ENCODE data around the gene ADRA2B.

The ADRA2B gene

GRCh38 chr2:96131152-96131812, 14.9 kb upstream of the ADRA2B start:
- H3K4me3 ChIP-seq (ENCODE audit: low read depth in 1 of 2, low read length in 2 of 2) = no peak overlapping the region
- no peak overlapping the region for H3K27ac ChIP-seq (ENCODE audit: low read length)
- H3K9me3 ChIP-seq (ENCODE audit: control insufficient read depth in 1 of 2, low read length in 2 of 2) = no peaks in the 10 kb centered on the region
- peaks cover 3% of the 10 kb centered on the region for H3K27me3 ChIP-seq (ENCODE audit: low read depth, low read length)
- H3K36me3 ChIP-seq (ENCODE audit: control insufficient read depth in 1 of 2, insufficient read depth in 2 of 2, low read length in 2 of 2) = no peaks in the 10 kb centered on the region
- H3K4me1 ChIP-seq (ENCODE audit: control insufficient read depth in 1 of 2, insufficient read depth in 2 of 2, low read length in 2 of 2) = no peaks in the 10 kb centered on the region

GRCh38 chr2:96130483-96130882, 14.1 kb upstream of the ADRA2B start:
- no peaks in the 10 kb centered on the region for H3K36me3 ChIP-seq (ENCODE audit: control insufficient read depth in 1 of 2, insufficient read depth in 2 of 2, low read length in 2 of 2)
- H3K4me1 ChIP-seq (ENCODE audit: control insufficient read depth in 1 of 2, insufficient read depth in 2 of 2, low read length in 2 of 2) = no peaks in the 10 kb centered on the region
- H3K4me3 ChIP-seq (ENCODE audit: low read depth in 1 of 2, low read length in 2 of 2) = no peak overlapping the region
- no peaks in the 10 kb centered on the region for H3K9me3 ChIP-seq (ENCODE audit: control insufficient read depth in 1 of 2, low read length in 2 of 2)
- no peak overlapping the region for H3K27ac ChIP-seq (ENCODE audit: low read length)
- H3K27me3 ChIP-seq (ENCODE audit: low read depth, low read length) = peaks cover under 1% of the 10 kb centered on the region

- Histone ChIP-seq H3K9me3 (ENCODE audit: control insufficient read depth in 1 of 2, low read length in 2 of 2) (no peaks in the 10 kb centered on the region), H3K4me1 (ENCODE audit: control insufficient read depth in 1 of 2, insufficient read depth in 2 of 2, low read length in 2 of 2) (no peaks in the 10 kb centered on the region), H3K36me3 (ENCODE audit: control insufficient read depth in 1 of 2, insufficient read depth in 2 of 2, low read length in 2 of 2) (no peaks in the 10 kb centered on the region), H3K4me3 (ENCODE audit: low read depth in 1 of 2, low read length in 2 of 2) (no peak overlapping the region), H3K27ac (ENCODE audit: low read length) (no peak overlapping the region), H3K27me3 (ENCODE audit: low read depth, low read length) (no peaks in the 10 kb centered on the region)
Measured at GRCh38 chr2:96129528-96130120, 13.3 kb upstream of the ADRA2B start.

- Histone ChIP-seq H3K27me3 (ENCODE audit: low read depth, low read length) (no peaks in the 10 kb centered on the region), H3K27ac (ENCODE audit: low read length) (no peak overlapping the region), H3K36me3 (ENCODE audit: control insufficient read depth in 1 of 2, insufficient read depth in 2 of 2, low read length in 2 of 2) (no peaks in the 10 kb centered on the region), H3K4me1 (ENCODE audit: control insufficient read depth in 1 of 2, insufficient read depth in 2 of 2, low read length in 2 of 2) (no peaks in the 10 kb centered on the region), H3K9me3 (ENCODE audit: control insufficient read depth in 1 of 2, low read length in 2 of 2) (no peaks in the 10 kb centered on the region), H3K4me3 (ENCODE audit: low read depth in 1 of 2, low read length in 2 of 2) (no peak overlapping the region)
Measured at GRCh38 chr2:96128456-96128855, 12.1 kb upstream of the ADRA2B start.

- Histone ChIP-seq H3K4me3 (ENCODE audit: low read depth in 1 of 2, low read length in 2 of 2) (no peak overlapping the region), H3K9me3 (ENCODE audit: control insufficient read depth in 1 of 2, low read length in 2 of 2) (no peaks in the 10 kb centered on the region), H3K27ac (ENCODE audit: low read length) (no peak overlapping the region), H3K27me3 (ENCODE audit: low read depth, low read length) (peaks cover 7% of the 10 kb centered on the region), H3K36me3 (ENCODE audit: control insufficient read depth in 1 of 2, insufficient read depth in 2 of 2, low read length in 2 of 2) (no peaks in the 10 kb centered on the region), H3K4me1 (ENCODE audit: control insufficient read depth in 1 of 2, insufficient read depth in 2 of 2, low read length in 2 of 2) (no peaks in the 10 kb centered on the region)
Measured at GRCh38 chr2:96124406-96125265, 8.3 kb upstream of the ADRA2B start.

GRCh38 chr2:96123936-96124335, 7.6 kb upstream of the ADRA2B start:
- H3K4me3 ChIP-seq (ENCODE audit: low read depth in 1 of 2, low read length in 2 of 2) = no peak overlapping the region
- H3K36me3 ChIP-seq (ENCODE audit: control insufficient read depth in 1 of 2, insufficient read depth in 2 of 2, low read length in 2 of 2) = no peaks in the 10 kb centered on the region
- H3K27ac ChIP-seq (ENCODE audit: low read length) = no peak overlapping the region
- H3K27me3 ChIP-seq (ENCODE audit: low read depth, low read length) = peaks cover 14% of the 10 kb centered on the region
- no peaks in the 10 kb centered on the region for H3K9me3 ChIP-seq (ENCODE audit: control insufficient read depth in 1 of 2, low read length in 2 of 2)
- H3K4me1 ChIP-seq (ENCODE audit: control insufficient read depth in 1 of 2, insufficient read depth in 2 of 2, low read length in 2 of 2) = no peaks in the 10 kb centered on the region

GRCh38 chr2:96123290-96123689, 6.9 kb upstream of the ADRA2B start:
- H3K4me3 ChIP-seq (ENCODE audit: low read depth in 1 of 2, low read length in 2 of 2) = no peak overlapping the region
- peaks cover 17% of the 10 kb centered on the region for H3K27me3 ChIP-seq (ENCODE audit: low read depth, low read length)
- H3K4me1 ChIP-seq (ENCODE audit: control insufficient read depth in 1 of 2, insufficient read depth in 2 of 2, low read length in 2 of 2) = no peaks in the 10 kb centered on the region
- H3K36me3 ChIP-seq (ENCODE audit: control insufficient read depth in 1 of 2, insufficient read depth in 2 of 2, low read length in 2 of 2) = no peaks in the 10 kb centered on the region
- no peaks in the 10 kb centered on the region for H3K9me3 ChIP-seq (ENCODE audit: control insufficient read depth in 1 of 2, low read length in 2 of 2)
- H3K27ac ChIP-seq (ENCODE audit: low read length) = no peak overlapping the region

- no peak overlapping the region for H3K27ac ChIP-seq (ENCODE audit: low read length)
- no peaks in the 10 kb centered on the region for H3K4me1 ChIP-seq (ENCODE audit: control insufficient read depth in 1 of 2, insufficient read depth in 2 of 2, low read length in 2 of 2)
- H3K36me3 ChIP-seq (ENCODE audit: control insufficient read depth in 1 of 2, insufficient read depth in 2 of 2, low read length in 2 of 2) = no peaks in the 10 kb centered on the region
- no peak overlapping the region for H3K4me3 ChIP-seq (ENCODE audit: low read depth in 1 of 2, low read length in 2 of 2)
- H3K27me3 ChIP-seq (ENCODE audit: low read depth, low read length) = peaks cover 26% of the 10 kb centered on the region
- no peaks in the 10 kb centered on the region for H3K9me3 ChIP-seq (ENCODE audit: control insufficient read depth in 1 of 2, low read length in 2 of 2)
Measured at GRCh38 chr2:96122391-96122790, 6.0 kb upstream of the ADRA2B start.

GRCh38 chr2:96121414-96121813, 5.0 kb upstream of the ADRA2B start:
- H3K4me1 ChIP-seq (ENCODE audit: control insufficient read depth in 1 of 2, insufficient read depth in 2 of 2, low read length in 2 of 2) = peaks cover 0 to 2% of the 10 kb centered on the region in 2 donors
- H3K27ac ChIP-seq (ENCODE audit: low read length) = no peak overlapping the region
- no peaks in the 10 kb centered on the region for H3K9me3 ChIP-seq (ENCODE audit: control insufficient read depth in 1 of 2, low read length in 2 of 2)
- no peaks in the 10 kb centered on the region for H3K36me3 ChIP-seq (ENCODE audit: control insufficient read depth in 1 of 2, insufficient read depth in 2 of 2, low read length in 2 of 2)
- no peak overlapping the region for H3K4me3 ChIP-seq (ENCODE audit: low read depth in 1 of 2, low read length in 2 of 2)
- H3K27me3 ChIP-seq (ENCODE audit: low read depth, low read length) = peaks cover 28% of the 10 kb centered on the region

- Histone ChIP-seq H3K9me3 (ENCODE audit: control insufficient read depth in 1 of 2, low read length in 2 of 2) (no peaks in the 10 kb centered on the region), H3K27ac (ENCODE audit: low read length) (no peak overlapping the region), H3K36me3 (ENCODE audit: control insufficient read depth in 1 of 2, insufficient read depth in 2 of 2, low read length in 2 of 2) (no peaks in the 10 kb centered on the region), H3K4me3 (ENCODE audit: low read depth in 1 of 2, low read length in 2 of 2) (no peak overlapping the region), H3K27me3 (ENCODE audit: low read depth, low read length) (peaks cover 28% of the 10 kb centered on the region), H3K4me1 (ENCODE audit: control insufficient read depth in 1 of 2, insufficient read depth in 2 of 2, low read length in 2 of 2) (peaks cover 0 to 6% of the 10 kb centered on the region in 2 donors)
Measured at GRCh38 chr2:96120991-96121390, 4.6 kb upstream of the ADRA2B start.

GRCh38 chr2:96120091-96120720, 3.8 kb upstream of the ADRA2B start:
- H3K27me3 ChIP-seq (ENCODE audit: low read depth, low read length) = peaks cover 28% of the 10 kb centered on the region
- no peak overlapping the region for H3K27ac ChIP-seq (ENCODE audit: low read length)

More at GRCh38 chr2:96120091-96120720, 3.8 kb upstream of the ADRA2B start:
- Histone ChIP-seq H3K36me3 (ENCODE audit: control insufficient read depth in 1 of 2, insufficient read depth in 2 of 2, low read length in 2 of 2) (no peaks in the 10 kb centered on the region), H3K4me1 (ENCODE audit: control insufficient read depth in 1 of 2, insufficient read depth in 2 of 2, low read length in 2 of 2) (peaks cover 0 to 7% of the 10 kb centered on the region in 2 donors), H3K9me3 (ENCODE audit: control insufficient read depth in 1 of 2, low read length in 2 of 2) (no peaks in the 10 kb centered on the region), H3K4me3 (ENCODE audit: low read depth in 1 of 2, low read length in 2 of 2) (no peak overlapping the region)

Data from muscle layer of duodenum (tissue), 2 donors.